ENCODE results near the gene THSD7B.
A peak's percentile ranks its signal among the peaks of the same experiment; 100 is the strongest.

THSD7B gene

GRCh38 chr2:137002896-137003295, 237.6 kb downstream of the THSD7B start:
- H3K27me3 Mint-ChIP-seq (ENCODE audit: low read depth): peaks cover 5% of the 10 kb centered on the region
- H3K4me3 Mint-ChIP-seq: no peak overlapping the region
- TF ChIP-seq, protein P1, sequence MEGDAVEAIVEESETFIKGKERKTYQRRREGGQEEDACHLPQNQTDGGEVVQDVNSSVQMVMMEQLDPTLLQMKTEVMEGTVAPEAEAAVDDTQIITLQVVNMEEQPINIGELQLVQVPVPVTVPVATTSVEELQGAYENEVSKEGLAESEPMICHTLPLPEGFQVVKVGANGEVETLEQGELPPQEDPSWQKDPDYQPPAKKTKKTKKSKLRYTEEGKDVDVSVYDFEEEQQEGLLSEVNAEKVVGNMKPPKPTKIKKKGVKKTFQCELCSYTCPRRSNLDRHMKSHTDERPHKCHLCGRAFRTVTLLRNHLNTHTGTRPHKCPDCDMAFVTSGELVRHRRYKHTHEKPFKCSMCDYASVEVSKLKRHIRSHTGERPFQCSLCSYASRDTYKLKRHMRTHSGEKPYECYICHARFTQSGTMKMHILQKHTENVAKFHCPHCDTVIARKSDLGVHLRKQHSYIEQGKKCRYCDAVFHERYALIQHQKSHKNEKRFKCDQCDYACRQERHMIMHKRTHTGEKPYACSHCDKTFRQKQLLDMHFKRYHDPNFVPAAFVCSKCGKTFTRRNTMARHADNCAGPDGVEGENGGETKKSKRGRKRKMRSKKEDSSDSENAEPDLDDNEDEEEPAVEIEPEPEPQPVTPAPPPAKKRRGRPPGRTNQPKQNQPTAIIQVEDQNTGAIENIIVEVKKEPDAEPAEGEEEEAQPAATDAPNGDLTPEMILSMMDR (IDR thresholded peaks at IDR 0.05; ENCODE audit: unreplicated experiment in 3 of 3): no peak
- H3K27ac Mint-ChIP-seq: peak overlapping the region in 1 of 3 experiments; percentile 21
- no peaks in the 10 kb centered on the region for H3K9me3 Mint-ChIP-seq
- no peaks in the 10 kb centered on the region for H3K36me3 Mint-ChIP-seq (ENCODE audit: low read depth)
- no peaks in the 10 kb centered on the region for H3K4me1 Mint-ChIP-seq

- TF ChIP-seq, protein P1 (IDR thresholded peaks at IDR 0.05; ENCODE audit: unreplicated experiment in 3 of 3): no peak
- peaks cover 9% of the 10 kb centered on the region for H3K27me3 Mint-ChIP-seq (ENCODE audit: low read depth)
- no peaks in the 10 kb centered on the region for H3K9me3 Mint-ChIP-seq
- no peaks in the 10 kb centered on the region for H3K4me1 Mint-ChIP-seq
- H3K4me3 Mint-ChIP-seq: no peak overlapping the region
- H3K36me3 Mint-ChIP-seq (ENCODE audit: low read depth): no peaks in the 10 kb centered on the region
- no peak overlapping the region for H3K27ac Mint-ChIP-seq
Measured at GRCh38 chr2:137005210-137005609, 239.9 kb downstream of the THSD7B start.

DNA sequence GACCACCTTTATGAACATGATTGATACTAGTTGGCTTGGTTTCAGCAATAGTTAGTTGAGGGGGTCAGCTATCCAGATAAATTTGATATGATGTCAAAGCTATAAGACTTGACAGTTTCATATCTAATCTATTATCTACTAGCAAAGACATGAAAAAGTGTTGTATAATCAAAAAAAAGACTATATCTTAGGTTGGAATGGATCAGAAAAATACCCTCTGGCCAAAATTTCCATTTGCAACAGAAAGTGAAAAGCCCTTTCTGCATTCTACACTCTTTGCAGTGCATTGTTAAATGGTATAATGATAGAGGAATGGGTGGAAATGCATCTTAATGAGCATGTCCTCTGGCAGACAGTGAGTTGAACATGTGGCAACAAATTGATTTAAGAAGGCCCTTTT, 242.6 kb downstream of the THSD7B start:
- no peaks in the 10 kb centered on the region for H3K4me1 Mint-ChIP-seq
- no peaks in the 10 kb centered on the region for H3K36me3 Mint-ChIP-seq (ENCODE audit: low read depth)
- H3K4me3 Mint-ChIP-seq: no peak overlapping the region
- TF ChIP-seq, protein P1 (IDR thresholded peaks at IDR 0.05; ENCODE audit: unreplicated experiment in 3 of 3): no peak
- H3K27me3 Mint-ChIP-seq (ENCODE audit: low read depth): peaks cover 9% of the 10 kb centered on the region
- H3K27ac Mint-ChIP-seq: no peak overlapping the region
- H3K9me3 Mint-ChIP-seq: no peaks in the 10 kb centered on the region

- H3K27me3 Mint-ChIP-seq (ENCODE audit: low read depth): peaks cover 9% of the 10 kb centered on the region
- H3K4me3 Mint-ChIP-seq: no peak overlapping the region
- TF ChIP-seq, protein P1 (IDR thresholded peaks at IDR 0.05; ENCODE audit: unreplicated experiment in 3 of 3): no peak
- H3K9me3 Mint-ChIP-seq: no peaks in the 10 kb centered on the region
- H3K36me3 Mint-ChIP-seq (ENCODE audit: low read depth): no peaks in the 10 kb centered on the region
- no peak overlapping the region for H3K27ac Mint-ChIP-seq
- H3K4me1 Mint-ChIP-seq: no peaks in the 10 kb centered on the region
Measured at GRCh38 chr2:137009953-137010352, 244.6 kb downstream of the THSD7B start.

DNA sequence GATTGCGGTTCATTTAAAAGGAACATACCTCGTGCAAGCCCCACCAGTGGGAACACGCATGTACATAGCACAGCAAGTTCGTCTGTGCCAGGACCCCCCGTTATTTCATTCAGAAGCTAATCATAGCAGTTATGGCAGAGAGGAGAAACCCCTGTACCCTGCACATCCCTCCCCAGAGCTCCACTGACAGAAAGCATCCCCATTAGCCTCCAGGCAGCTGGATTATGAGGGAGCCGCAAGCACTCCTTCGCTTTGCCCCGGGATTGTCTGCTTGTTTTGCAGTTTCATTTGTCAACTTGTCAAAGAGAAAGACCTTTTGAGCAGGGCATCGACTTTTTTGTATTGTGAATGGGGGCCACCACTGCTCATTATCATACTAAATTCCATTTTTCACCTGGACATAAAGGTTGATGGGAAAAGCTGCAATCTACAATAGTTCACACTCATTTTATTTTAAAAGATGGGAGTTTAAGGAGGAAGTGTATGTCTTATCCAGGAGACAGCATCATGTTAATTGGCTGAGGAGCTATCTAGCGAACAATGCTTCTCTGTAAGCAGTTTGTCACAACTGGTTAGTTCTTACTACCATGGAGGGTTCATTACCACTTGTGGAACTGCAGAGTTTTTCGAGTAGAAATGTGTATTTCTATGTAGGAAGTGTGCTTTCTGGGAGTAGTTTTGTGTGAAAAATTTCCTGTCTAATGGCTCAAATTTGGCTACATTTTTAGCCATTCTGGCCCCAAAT, 255.3 kb downstream of the THSD7B start:
- peaks cover 12% of the 10 kb centered on the region for H3K27me3 Mint-ChIP-seq (ENCODE audit: low read depth)
- H3K4me3 Mint-ChIP-seq: no peak overlapping the region
- no peaks in the 10 kb centered on the region for H3K9me3 Mint-ChIP-seq
- TF ChIP-seq, protein P1 (IDR thresholded peaks at IDR 0.05; ENCODE audit: unreplicated experiment in 3 of 3): no peak
- H3K4me1 Mint-ChIP-seq: peaks cover 16% of the 10 kb centered on the region
- H3K27ac Mint-ChIP-seq: no peak overlapping the region
- no peaks in the 10 kb centered on the region for H3K36me3 Mint-ChIP-seq (ENCODE audit: low read depth)

DNA sequence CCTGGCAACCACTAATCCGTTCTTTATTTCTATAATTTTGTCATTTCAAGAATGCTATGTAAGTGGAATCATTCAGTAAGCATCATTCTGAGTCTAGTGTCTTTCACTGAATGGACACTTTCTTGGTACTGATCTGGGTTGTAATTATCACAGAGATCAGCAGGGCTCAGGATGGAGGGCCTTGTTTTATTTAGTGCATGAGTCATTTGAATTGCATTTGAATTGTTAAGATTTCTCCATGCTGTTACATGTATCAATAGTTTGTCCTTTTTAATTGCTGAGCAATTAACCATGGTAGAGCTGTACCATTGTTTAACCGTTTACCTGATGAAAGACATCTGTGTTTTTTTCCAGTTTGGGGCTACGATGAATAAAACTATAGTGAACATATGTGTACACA, 256.4 kb downstream of the THSD7B start:
- Mint-ChIP-seq H3K27ac (no peak overlapping the region), H3K27me3 (ENCODE audit: low read depth) (peaks cover 5% of the 10 kb centered on the region), H3K36me3 (ENCODE audit: low read depth) (no peaks in the 10 kb centered on the region), H3K4me3 (no peak overlapping the region), H3K9me3 (no peaks in the 10 kb centered on the region), H3K4me1 (peaks cover 16% of the 10 kb centered on the region)
- TF ChIP-seq, protein P1 (IDR thresholded peaks at IDR 0.05; ENCODE audit: unreplicated experiment in 3 of 3): no peak

Data from nephron (organoid).